SIG-M5 treated with dmso at 0.1 percent for 504 hours (cell line): Measurements from ENCODE around the gene TREML4.
"Not testable (repeated sequence)": the region's sequence is repeated elsewhere in the genome, so short reads cannot be mapped to it uniquely, and the experiment has no call there.

ENCODE experiments used
- DNase-seq: peaks from one replicate; lab custom pipeline; 2025; ENCODE audit not compliant: unreplicated experiment; lab: John Stamatoyannopoulos, UW

The TREML4 gene

DNA sequence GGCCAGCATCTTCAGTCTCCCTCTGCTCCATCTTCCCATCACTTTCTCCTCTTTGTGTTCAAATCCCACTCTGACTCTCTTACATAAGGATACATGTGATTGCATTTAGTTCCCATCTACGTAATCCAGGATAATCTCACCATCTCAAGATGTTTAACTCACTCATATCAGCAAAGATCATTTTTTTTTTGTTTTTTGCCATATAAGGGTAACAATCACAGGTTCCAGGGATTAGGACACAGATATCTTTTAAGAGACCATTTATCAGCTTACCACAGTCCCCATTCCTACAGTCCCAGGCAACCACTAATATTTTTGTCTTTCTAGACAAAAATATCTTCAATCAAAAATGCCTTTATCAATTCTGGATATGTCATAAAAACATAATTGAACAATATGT is 24.0 kb upstream of the TREML4 start:
- DNase-seq = no peak

DNA sequence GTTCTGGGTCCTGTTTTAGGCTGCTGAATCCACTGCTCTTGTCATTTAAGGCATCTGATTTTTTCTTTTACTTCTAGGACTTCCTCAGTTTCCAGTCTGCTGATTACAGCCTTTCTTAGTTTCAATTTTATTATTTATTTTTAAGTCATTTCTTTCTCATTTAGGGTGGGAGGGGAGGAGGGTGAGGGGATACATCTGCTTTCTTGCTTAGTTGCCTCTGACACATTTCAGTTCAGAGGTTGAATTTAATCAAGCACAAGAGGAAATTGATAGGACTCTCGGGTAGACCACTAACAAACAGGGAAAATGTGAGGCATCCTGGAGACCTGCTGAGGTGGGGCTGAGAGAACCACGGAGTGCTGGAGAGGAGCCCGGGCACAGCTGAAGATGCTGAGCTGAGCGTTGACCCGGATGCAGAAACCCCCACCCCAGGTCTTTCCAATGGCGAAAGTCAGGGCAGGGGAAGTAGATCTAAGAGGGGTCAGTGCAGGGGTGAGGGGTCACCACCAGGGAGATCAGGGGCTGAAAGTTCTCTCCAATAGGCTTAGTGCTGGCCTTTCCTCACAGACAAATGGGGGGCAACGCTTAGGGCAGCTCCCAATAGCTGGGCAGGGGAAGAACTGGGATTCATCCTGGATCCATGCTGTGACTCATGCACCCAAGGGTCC is 19.6 kb upstream of the TREML4 start:
- DNase-seq = no peak

DNA sequence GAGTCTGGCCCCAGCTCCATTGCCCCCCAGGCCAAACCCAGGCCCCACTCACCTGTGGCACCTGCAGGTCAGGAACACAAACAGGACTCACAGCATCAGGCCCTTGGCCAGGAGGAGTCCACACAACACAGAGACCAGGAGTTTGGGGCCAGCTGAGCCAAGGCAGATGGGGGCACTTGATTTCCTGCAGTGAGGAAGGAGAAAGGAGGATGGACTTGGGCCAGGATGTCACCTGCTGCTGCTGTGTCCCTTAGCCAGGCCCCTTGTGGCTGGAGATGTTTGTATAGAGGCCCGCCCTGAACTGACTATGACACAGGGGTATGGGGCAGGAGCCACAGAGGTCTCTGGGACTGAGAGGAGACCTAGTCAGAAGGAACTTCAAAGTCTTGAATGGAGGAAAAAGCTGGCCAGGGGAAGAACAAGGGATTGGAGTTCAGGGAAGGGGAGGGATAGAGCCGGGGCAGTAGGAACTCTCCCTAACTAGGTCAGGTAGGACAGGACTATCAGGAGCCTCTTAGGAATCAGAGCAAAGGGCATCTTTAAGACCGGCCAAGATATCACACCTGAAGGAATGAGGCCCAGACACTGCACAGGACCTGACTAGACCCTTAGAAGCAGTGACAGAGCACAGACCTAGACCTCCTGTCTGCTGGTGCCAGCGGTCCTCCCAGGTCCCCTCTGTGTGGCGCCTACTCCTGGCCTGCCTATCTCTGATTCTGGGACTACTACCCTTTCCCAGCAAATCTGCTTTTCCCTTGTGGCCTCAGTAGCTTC is 18.4 kb upstream of the TREML4 start:
- no peak for DNase-seq

DNA sequence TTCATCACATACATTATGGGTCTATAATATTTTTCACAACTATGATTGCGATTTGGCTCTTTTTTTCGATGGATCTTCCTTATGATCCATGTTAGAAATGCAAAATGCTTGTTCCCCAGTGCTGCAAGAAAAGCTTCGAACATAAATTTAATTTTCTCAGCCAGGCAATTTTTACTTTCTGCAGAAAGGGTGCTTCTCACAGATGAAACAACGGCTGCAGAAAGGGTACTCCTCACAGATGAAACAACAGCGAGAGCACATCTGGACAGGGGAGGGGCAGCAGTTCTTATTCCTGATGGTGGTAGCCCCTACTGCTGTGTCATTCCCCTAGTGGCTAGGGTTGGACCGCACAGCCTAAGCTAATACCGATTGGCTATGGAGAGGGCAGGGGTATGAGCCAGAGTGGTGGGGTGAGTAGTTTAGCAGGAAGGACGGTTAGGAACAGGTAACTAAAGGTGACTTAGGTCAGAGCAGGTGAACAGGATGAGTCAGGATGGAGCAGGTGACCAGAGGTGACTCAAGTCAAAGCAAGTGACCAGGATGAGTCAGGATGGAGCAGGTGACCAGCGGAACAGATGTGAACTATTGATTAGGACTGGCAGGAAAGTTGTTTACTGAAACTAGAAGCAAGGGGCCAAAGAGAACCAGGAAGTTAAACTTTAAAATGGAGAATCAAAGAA is 13.4 kb upstream of the TREML4 start:
- DNase-seq = no peak

DNA sequence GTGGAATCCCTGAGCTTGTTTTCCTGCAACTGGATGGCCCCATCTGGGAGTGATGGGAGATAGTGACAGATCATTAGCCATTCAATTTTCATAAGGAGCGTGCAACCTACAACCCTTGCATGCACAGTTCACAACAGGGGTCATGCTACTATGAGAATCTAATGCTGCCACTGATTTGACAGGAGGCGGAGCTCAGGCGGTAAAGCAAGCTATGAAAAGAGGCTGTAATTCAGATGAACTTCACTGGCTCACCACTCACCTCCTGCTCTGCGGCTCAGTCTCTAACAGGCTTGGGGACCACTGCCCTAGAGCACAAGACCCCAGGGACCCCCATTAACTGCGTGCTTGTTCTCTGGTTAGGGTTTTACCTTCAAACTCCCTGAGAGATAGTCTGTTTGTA is 12.4 kb upstream of the TREML4 start:
- no peak for DNase-seq

DNA sequence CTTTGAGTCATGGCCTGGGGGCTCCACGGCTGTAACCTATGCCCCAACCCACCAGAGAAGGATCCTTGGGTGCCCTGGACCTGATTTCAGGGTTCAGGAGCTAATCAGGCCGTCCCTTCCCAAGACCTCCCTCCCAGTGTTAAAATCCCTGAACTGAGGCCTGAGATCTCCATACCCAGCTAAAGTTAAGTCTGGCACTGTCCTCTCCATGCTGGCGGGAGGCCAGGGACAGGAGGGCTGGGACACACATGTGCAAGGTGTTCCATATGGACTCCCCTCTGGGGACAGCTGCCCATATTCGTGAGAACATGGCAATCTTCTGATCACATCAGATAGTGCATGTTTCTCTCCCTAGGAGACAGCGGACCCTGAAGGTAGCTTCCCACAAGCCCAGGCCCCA is 11.5 kb upstream of the TREML4 start:
- DNase-seq = no peak

DNA sequence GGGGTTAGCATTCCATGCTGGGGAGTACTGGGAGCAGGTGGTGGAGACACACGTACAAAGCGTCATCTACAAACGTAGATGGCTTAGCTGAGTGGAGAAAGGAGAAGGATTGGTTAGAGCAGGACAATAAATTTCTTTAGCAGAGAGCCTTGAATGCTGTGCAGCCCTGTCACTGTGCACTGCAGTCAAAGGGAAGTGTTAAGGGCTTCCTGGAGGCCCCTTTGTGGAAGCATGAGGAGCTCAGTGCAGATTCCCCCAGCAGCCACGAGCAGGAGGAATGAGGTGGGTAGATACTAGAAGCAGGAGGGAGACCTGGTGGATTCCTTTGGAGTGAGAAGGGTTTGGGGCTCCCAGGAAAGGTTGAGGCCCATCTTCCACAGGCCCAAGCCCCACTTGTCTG is 6.1 kb upstream of the TREML4 start:
- DNase-seq = no peak

DNA sequence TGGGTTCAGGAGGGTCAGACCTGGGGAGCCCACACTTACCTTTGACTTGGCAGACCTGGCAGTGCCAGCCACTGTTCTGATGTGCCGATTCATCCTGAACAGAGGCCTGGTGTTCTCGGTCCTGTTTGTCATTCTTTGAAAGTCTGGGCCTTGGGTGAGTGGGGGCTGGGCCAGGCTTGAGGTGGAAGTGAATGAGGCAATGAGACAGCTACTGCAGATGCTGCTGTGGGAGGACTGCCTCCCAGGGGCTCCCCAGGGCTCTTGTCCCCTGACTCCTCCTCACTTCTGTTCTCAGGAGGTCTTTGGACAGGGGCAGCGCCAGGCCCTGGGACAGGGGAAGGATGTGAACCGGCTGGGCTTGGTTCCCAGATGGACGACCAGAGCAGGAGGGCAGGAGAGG is 5.6 kb upstream of the TREML4 start:
- no peak for DNase-seq

DNA sequence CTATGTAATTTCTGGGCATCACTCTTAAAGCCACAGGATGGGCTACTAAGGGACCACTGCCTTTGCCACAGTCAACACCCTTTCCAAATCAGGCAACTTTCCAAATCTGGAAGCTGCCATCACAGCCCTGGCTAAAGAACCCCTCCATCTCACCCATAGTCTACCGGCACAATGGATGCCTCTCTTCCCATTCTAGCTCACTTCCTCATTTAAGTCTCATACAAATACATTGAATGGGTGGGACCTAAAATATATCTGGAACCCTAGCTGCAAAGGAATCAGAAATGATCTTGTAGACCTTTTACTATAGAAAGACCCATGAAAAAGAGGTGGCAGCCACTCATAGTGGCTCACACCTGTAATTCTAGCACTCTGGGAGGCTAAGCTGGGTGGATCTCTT is 3.3 kb upstream of the TREML4 start:
- peak; percentile 34 for DNase-seq

DNA sequence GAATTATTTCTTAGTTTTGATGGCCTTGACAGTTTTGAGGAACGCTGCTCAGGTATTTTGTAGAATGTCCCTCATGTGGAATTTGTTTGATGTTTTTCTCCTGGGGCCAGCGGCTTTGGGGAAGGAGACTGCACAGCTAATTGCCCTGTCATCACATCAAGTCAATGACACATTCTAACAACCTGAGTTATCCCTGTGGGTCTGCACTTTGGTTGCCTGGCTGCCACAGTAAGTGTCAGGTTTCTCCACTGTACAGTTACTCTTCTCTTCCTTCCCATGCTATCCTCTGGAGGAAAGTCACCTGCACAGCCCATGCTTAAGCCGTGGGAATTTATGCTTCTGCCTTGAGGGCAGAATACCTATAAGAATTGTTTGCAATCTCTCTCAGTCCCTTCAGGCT is 1.4 kb upstream of the TREML4 start:
- DNase-seq = no peak

DNA sequence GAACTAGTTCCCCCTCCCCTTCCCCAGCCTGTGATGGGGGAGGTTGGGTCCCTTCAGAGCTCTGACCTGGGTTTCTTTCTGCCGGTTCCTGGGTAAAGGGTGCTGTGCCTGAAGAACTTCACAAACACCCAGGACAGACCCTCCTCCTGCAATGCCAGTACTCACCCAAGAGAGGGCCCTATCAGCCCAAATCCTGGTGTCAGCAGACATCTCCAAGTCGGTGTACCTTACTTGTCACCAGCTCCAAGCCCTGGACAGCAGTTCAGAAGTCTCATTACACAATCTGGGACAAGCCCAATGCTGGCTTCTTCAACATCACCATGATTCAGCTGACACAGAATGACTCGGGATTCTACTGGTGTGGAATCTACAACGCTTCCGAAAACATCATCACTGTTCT is 467 bp downstream of the TREML4 start:
- DNase-seq = no peak

DNA sequence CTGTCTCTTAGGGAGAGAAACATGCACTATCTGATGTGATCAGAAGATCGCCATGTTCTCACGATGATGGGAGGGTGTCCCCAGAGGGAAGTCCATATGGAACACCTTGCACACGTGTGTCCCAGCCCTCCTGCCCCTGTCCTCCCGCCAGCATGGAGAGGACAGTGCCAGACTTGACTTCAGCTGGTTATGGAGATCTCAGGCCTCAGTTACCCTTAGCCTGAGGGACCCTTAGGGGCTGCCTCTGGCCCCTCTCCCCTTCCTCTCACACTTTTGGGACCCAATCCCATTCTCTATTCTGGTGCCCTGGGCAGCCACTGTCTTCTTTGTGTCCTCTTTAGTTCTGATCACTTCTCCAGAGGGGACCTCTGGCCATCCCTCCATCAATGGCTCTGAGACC is 1.6 kb downstream of the TREML4 start:
- no peak for DNase-seq

DNA sequence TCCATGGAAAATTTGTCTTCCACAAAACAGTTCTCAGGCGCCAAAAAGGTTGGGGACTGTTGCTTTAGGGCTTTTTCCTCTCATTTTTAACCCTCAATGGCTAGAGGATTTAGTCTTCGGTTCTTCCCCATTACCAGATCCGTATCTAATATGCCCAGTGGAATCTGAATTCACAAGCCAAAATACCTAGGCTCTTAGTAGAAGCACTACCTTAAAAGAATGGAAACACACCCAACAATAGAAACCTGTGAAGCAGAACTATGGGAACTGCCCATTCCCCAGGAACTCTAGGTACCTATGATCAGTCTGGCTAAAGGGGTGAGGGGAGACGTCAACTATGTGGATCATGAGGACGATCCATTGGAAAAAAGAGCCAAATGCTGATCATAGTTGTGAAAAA is 3.1 kb downstream of the TREML4 start:
- no peak for DNase-seq

DNA sequence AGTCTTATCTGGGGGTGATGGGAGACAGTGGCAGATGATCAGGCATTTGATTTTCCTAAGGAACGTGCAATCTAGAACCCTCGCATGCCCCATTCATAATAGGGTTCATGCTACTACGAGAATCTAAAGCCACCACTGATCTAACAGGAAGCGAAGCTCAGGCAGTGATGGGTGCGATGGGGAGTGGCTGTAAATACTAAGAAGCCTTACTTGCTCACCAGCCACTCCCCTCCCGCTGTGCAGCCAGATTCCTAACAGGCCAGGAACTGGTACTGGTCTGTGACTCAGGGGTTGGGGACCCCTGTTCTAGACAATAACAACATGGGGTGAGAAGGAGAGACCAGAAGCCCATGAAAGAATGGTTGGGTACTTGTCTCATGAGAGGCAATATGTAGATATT is 4.5 kb downstream of the TREML4 start:
- DNase-seq = no peak

DNA sequence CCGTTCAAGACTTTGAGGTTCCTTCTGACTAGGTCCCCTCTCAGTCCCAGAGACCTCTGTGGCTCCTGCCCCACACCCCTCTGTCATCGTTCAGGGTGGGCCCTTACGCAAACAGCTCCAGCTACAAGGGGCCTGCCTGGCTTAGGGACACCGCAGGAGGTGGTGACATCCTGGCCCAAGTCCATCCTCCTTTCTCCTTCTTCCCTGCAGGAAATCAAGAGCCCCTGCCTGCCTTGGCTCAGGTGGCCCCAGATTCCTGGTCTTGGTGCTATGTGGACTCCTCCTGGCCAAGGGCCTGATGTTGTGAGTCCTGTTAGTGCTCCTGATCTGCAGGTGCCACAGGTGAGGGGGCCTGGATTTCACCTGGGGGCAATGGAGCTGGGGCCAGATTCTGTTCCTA is 8.1 kb downstream of the TREML4 start:
- no peak for DNase-seq

DNA sequence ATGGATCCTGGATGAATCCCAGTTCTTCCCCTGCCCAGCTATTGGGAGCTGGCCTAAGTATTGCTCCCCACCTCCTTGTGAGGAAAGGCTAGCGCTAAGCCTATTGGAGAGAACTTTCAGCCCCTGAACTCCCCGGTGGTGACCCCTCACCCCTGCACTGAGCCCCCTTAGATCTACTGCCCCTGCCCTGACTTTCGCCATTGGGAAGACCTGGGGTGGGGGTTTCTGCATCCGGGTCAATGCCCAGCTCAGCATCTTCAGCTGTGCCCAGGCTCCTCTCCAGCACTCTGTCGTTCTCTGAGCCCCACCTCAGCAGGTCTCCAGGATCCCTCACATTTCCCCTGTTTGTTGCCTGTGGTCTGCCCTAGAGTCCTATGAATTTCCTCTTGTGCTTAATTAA is 9.0 kb downstream of the TREML4 start:
- no peak for DNase-seq

DNA sequence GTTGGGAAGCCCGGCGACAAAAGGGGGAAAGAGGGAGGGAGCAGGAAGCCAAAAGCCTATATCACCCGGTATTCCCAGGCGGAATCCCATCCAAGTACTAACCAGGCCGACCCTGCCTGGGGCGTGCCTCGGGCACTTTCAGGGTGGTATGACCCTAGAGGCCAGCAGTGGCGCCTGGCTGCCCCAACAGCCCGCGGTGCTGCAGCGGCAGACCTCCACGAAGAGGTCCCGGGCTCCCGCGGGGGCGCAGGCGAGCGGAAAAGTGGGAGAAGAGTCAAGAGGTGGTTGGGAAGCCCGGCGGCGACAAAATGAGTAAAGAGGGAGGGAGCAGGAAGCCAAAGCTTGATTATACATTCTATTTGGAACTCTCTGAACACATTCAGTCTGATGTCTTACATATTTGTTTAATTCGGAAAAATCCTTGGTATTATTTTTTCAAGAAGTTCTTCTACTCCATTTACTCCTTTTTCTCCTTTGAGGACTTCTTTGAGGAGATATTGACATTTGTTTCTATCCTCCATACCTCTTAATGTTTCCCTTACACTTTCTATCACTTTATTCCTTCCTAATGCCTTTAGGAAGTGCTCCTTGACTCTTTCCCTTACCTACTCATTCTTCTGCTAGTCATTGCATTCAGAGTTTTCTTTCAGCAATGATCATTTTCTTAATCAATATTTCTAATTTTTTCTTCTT is 11.5 kb downstream of the TREML4 start:
- DNase-seq = no peak

DNA sequence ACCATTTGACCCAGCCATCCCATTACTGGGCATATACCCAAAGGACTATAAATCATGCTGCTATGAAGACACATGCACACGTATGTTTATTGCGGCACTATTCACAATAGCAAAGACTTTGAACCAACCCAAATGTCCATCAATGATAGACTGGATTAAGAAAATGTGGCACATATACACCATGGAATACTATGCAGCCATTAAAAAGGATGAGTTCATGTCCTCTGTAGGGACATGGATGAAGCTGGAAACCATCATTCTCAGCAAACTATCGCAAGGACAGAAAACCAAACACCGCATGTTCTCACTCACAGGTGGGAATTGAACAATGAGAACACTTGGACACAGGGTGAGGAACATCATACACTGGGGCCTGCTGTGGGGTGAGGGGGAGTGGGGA is 18.4 kb downstream of the TREML4 start:
- DNase-seq = not testable (repeated sequence)

DNA sequence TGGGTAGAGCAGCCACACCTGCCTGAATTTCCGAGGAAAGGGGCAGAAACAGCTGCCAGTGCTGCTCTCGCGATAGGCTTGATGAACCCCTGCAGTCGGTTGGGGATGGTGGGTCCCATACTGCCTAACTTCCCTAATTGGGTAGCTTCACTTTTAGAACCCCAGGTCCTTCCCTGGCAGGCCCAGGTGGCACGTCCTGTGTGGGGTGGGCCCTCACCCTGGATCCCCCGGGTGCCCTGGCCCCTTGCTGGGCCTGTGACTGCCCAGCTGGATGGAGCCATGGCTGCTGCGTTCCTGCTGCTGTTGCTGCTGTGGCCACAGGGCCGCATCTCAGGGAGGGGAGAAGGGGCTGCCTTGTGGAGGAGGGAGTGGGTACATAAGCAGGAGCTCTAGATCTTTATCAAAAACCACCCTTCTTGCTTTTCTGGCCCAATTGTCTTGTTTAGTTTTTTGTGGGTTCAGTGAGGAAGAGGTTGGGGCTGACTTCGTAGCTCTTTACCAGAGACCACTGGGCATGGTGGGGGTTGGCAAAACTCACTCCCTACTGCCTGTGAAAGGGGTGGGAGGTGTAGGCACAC is 19.2 kb downstream of the TREML4 start:
- no peak for DNase-seq

DNA sequence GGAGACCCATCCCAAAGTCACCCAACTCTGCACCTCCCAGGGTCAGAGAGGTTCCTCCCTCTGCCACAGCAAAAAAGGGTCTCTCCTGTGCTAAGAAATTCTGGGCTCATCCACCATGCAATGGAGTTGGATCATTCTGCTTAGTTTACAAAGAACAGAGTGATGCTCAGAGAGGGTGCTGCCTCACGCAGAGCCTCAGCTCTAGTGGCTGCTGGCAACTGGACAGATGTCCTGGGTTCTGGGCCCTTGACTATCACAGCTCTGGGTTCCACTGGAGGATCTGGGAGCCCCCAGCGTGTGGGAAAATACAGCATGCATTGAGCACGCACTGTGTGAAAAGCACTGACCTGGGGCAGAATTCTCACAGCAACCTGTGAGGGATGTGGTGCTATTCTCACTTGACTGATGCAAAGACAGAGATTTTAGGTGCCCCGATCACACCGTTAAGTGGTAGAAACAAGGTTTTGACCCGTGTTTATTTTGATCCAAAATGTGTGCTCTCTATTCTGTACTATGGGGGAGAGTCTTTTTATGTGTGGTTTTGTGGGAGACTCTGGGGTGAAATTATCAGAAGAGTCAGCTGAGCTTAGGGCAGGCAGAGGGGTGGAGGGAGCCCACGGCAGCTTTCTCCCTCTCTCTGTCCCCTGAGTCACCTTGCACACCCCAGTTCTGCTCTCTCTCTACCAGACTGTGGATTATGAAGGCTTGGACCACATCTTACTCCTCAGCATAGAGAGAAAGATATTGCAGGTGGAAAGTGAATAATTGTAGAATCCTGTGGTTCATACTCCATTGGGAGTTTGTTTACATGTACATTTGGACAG is 19.9 kb downstream of the TREML4 start:
- no peak for DNase-seq
